ENCODE measurements around the gene GAL3ST2. TPM values are rescaled to one million over a fixed set of nuclear protein-coding genes. Genes with fewer than 3 reads are reported as not detected.

GAL3ST2 gene
- total RNA-seq, 4 donors from 2014 or later: 50.8 to 364 (median 76.0) TPM

DNA sequence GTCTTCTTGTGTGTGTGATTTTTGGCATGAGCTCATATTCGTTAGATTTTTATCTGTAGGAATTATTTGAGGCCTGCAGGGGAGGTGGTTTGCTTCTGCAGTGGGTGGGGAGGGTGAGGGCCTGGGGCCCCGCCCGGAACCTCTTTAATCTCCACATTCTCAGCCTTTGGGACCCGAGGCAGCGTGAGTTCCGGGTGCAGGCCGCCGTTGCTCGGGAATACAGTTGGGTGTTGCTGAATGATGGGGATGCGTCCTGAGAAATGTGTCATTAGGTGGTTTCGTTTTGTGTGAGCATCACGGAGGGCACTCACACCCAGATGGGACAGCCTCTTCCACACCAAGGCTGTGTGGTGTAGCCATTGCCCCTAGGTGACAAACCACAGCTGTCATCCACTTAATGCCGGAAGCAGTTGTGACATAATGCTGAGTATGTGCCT lies 13.7 kb upstream of the GAL3ST2 start:
- DNase-seq: peak; percentile 38

DNA sequence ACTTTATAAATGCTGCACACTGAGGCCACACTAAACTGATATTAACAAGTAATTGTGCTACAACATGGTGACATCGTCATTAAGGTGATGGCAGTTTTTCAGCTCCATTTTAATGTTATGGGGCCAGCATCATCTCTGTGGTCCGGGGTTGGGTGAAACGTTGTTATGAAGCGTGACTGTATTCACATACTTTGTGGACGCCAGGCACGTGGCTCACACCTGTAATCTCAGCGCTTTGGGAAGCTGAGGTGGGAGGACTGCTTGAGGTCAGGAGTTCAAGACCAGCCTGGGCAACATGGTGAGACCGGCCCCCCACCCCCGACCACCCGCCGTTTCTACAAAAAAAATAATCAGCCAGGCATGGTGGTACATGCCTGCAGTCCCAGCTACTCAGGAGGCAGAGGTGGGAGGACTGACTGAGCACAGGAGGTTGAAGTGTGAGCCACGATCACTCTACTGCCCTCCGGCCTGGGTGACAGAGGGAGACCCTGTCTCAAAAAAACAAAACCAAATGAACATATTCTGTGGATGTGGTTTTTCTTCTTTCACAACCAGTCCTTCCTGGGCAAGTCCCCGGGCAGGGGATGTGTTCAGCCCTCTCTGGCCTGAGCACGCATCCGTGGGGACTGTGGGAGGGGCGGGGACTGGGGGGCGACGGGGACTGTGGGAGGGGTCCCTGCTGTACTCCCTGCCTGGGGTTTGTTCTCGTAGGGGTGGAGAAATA lies 12.9 kb upstream of the GAL3ST2 start:
- no peak for DNase-seq
- intact Hi-C loops (cut with DNase I; ENCODE audit: low total_unique reads): no loop called here
- no peaks in the 10 kb centered on the region for H3K36me3 ChIP-seq
- H3K4me3 ChIP-seq: no peak overlapping the region
- WGBS, 2 donors (ENCODE audit: low coverage in 1 of 2): 84% methylated on average over 20 of the region's 20 CpGs; no CpG with 5 or more reads in 1 of the 2 donors
- H3K27me3 ChIP-seq: no peaks in the 10 kb centered on the region
- TF ChIP-seq EP300 (IDR thresholded peaks at IDR 0.05; ENCODE audit: low read depth): no peak
- no peak for TF ChIP-seq POLR2A (IDR thresholded peaks at IDR 0.05)
- TF ChIP-seq POLR2AphosphoS5 (IDR thresholded peaks at IDR 0.05): no peak
- no peak for TF ChIP-seq CTCF (IDR thresholded peaks at IDR 0.05)
- in situ Hi-C loops (cut with MboI; ENCODE audit: low pct_ligation_motif_present in 1 of 4, low pct_unique_long_range_greater_than_20kb in 1 of 4, low sequenced_read_pairs in 3 of 4): no loop called here
- no peaks in the 10 kb centered on the region for H3K4me1 ChIP-seq
- H3K27ac ChIP-seq: no peak overlapping the region
- H3K9me3 ChIP-seq: no peaks in the 10 kb centered on the region

More for the DNA sequence above, 13.7 kb upstream of the GAL3ST2 start:
- 40 to 86% methylated on average over 1 to 13 of the region's 13 CpGs for WGBS, 2 donors (ENCODE audit: low coverage in 1 of 2)
- intact Hi-C loops (cut with DNase I; ENCODE audit: low total_unique reads): no loop called here
- no peaks in the 10 kb centered on the region for H3K36me3 ChIP-seq
- H3K4me3 ChIP-seq: no peak overlapping the region
- no peak for TF ChIP-seq CTCF (IDR thresholded peaks at IDR 0.05)
- TF ChIP-seq POLR2AphosphoS5 (IDR thresholded peaks at IDR 0.05): no peak
- no peak for TF ChIP-seq POLR2A (IDR thresholded peaks at IDR 0.05)
- TF ChIP-seq EP300 (IDR thresholded peaks at IDR 0.05; ENCODE audit: low read depth): no peak
- in situ Hi-C loops (cut with MboI; ENCODE audit: low pct_ligation_motif_present in 1 of 4, low pct_unique_long_range_greater_than_20kb in 1 of 4, low sequenced_read_pairs in 3 of 4): no loop called here
- no peaks in the 10 kb centered on the region for H3K4me1 ChIP-seq
- H3K9me3 ChIP-seq: no peaks in the 10 kb centered on the region
- no peaks in the 10 kb centered on the region for H3K27me3 ChIP-seq
- peak overlapping the region in 1 of 4 donors; percentile 3 for H3K27ac ChIP-seq

GRCh38 chr2:241764275-241765241 lies 12.1 kb upstream of the GAL3ST2 start:
- no peak for TF ChIP-seq POLR2AphosphoS5 (IDR thresholded peaks at IDR 0.05)
- TF ChIP-seq CTCF (IDR thresholded peaks at IDR 0.05): no peak
- TF ChIP-seq POLR2A (IDR thresholded peaks at IDR 0.05): no peak
- TF ChIP-seq EP300 (IDR thresholded peaks at IDR 0.05; ENCODE audit: low read depth): no peak
- H3K4me1 ChIP-seq: no peaks in the 10 kb centered on the region
- no peaks in the 10 kb centered on the region for H3K27me3 ChIP-seq
- in situ Hi-C loops (cut with MboI; ENCODE audit: low pct_ligation_motif_present in 1 of 4, low pct_unique_long_range_greater_than_20kb in 1 of 4, low sequenced_read_pairs in 3 of 4) (no loop called here), intact Hi-C loops (cut with DNase I; ENCODE audit: low total_unique reads) (no loop called here)
- no peak overlapping the region for H3K4me3 ChIP-seq
- H3K27ac ChIP-seq: no peak overlapping the region
- 86% methylated on average over 20 of the region's 27 CpGs; no CpG with 5 or more reads in 1 of the 2 donors for WGBS, 2 donors (ENCODE audit: low coverage in 1 of 2)
- no peak for DNase-seq
- H3K9me3 ChIP-seq: no peaks in the 10 kb centered on the region
- no peaks in the 10 kb centered on the region for H3K36me3 ChIP-seq
